ENCODE data around the gene EGFR. TPM values are rescaled to one million over a fixed set of nuclear protein-coding genes. Genes with fewer than 3 reads are reported as not detected.
A peak's percentile ranks its signal among the peaks of the same experiment; 100 is the strongest.

EGFR gene
- polyA plus RNA-seq, 1 experiment, result 62.6 TPM

DNA sequence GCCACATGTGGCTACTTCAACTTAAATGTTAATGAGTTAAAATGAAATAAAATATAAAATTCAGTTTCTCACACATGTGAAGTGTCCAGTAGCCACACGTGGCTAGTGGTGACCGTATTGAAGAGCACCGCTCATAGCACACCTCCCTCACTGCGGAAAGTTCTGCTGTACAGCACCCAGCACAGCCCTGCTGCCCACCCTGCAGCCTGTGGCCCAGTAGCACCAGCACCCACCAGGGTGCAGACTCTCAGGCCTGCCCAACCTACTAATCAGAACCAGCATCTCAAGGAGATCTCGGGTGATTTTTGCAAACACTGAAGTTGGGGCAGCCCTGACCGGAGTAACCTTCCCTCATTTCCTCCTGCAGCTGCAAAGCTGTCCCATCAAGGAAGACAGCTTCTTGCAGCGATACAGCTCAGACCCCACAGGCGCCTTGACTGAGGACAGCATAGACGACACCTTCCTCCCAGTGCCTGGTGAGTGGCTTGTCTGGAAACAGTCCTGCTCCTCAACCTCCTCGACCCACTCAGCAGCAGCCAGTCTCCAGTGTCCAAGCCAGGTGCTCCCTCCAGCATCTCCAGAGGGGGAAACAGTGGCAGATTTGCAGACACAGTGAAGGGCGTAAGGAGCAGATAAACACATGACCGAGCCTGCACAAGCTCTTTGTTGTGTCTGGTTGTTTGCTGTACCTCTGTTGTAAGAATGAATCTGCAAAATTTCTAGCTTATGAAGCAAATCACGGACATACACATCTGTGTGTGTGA is 183.5 kb downstream of the EGFR start:
- ChIA-PET CTCF (interaction anchor here (2.4 kb wide), 1 partner anchor 429 kb away, joined by 6 read pairs; no protein-coding TSS in a partner anchor), POLR2A (no interaction called here)
- Histone ChIP-seq H3K9me3 (ENCODE audit: control insufficient read depth, insufficient read depth, low read length) (no peaks in the 10 kb centered on the region), H3K27ac (ENCODE audit: low read depth, low read length) (peak overlapping the region; percentile 13), H3K4me3 (ENCODE audit: low read depth, low read length) (no peak overlapping the region), H3K27me3 (ENCODE audit: control insufficient read depth, insufficient read depth, low read length) (no peaks in the 10 kb centered on the region)
- TF ChIP-seq, protein P1, sequence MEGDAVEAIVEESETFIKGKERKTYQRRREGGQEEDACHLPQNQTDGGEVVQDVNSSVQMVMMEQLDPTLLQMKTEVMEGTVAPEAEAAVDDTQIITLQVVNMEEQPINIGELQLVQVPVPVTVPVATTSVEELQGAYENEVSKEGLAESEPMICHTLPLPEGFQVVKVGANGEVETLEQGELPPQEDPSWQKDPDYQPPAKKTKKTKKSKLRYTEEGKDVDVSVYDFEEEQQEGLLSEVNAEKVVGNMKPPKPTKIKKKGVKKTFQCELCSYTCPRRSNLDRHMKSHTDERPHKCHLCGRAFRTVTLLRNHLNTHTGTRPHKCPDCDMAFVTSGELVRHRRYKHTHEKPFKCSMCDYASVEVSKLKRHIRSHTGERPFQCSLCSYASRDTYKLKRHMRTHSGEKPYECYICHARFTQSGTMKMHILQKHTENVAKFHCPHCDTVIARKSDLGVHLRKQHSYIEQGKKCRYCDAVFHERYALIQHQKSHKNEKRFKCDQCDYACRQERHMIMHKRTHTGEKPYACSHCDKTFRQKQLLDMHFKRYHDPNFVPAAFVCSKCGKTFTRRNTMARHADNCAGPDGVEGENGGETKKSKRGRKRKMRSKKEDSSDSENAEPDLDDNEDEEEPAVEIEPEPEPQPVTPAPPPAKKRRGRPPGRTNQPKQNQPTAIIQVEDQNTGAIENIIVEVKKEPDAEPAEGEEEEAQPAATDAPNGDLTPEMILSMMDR (IDR thresholded peaks at IDR 0.05; ENCODE audit: low read depth, low read length), result no peak
- no peak for DNase-seq (ENCODE audit: low read depth, low spot score)

DNA sequence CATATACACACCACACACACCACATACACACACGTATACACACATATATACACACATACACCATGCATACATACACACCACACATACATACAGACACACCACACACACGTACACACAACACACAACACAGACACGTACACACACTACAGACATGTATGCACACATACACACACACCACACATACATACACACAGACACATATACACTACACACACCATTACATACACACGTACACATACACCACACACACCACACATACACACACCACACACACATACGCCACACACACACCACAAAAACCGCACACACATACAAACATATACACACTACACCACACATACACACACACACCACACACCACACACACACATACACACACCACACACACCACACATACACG is 184.5 kb downstream of the EGFR start:
- H3K27ac ChIP-seq (ENCODE audit: low read depth, low read length), result no peak overlapping the region
- CTCF ChIA-PET, result no interaction called here
- TF ChIP-seq, protein P1 (IDR thresholded peaks at IDR 0.05; ENCODE audit: low read depth, low read length), result no peak
- POLR2A ChIA-PET, result no interaction called here
- H3K27me3 ChIP-seq (ENCODE audit: control insufficient read depth, insufficient read depth, low read length), result no peaks in the 10 kb centered on the region
- no peak overlapping the region for H3K4me3 ChIP-seq (ENCODE audit: low read depth, low read length)
- no peaks in the 10 kb centered on the region for H3K9me3 ChIP-seq (ENCODE audit: control insufficient read depth, insufficient read depth, low read length)
- no peak for DNase-seq (ENCODE audit: low read depth, low spot score)

DNA sequence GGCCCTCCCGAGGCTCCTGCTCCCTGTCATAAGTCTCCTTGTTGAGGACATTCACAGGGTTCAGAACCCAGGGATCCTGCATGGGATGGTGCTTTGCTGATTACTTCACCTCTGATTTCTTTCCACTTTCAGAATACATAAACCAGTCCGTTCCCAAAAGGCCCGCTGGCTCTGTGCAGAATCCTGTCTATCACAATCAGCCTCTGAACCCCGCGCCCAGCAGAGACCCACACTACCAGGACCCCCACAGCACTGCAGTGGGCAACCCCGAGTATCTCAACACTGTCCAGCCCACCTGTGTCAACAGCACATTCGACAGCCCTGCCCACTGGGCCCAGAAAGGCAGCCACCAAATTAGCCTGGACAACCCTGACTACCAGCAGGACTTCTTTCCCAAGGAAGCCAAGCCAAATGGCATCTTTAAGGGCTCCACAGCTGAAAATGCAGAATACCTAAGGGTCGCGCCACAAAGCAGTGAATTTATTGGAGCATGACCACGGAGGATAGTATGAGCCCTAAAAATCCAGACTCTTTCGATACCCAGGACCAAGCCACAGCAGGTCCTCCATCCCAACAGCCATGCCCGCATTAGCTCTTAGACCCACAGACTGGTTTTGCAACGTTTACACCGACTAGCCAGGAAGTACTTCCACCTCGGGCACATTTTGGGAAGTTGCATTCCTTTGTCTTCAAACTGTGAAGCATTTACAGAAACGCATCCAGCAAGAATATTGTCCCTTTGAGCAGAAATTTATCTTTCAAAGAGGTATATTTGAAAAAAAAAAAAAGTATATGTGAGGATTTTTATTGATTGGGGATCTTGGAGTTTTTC is 186.5 kb downstream of the EGFR start:
- no peak for DNase-seq (ENCODE audit: low read depth, low spot score)
- no peak overlapping the region for H3K27ac ChIP-seq (ENCODE audit: low read depth, low read length)
- no peaks in the 10 kb centered on the region for H3K9me3 ChIP-seq (ENCODE audit: control insufficient read depth, insufficient read depth, low read length)
- H3K4me3 ChIP-seq (ENCODE audit: low read depth, low read length), result no peak overlapping the region
- TF ChIP-seq, protein P1 (IDR thresholded peaks at IDR 0.05; ENCODE audit: low read depth, low read length), result no peak
- CTCF ChIA-PET, result no interaction called here
- no peaks in the 10 kb centered on the region for H3K27me3 ChIP-seq (ENCODE audit: control insufficient read depth, insufficient read depth, low read length)
- POLR2A ChIA-PET, result no interaction called here

DNA sequence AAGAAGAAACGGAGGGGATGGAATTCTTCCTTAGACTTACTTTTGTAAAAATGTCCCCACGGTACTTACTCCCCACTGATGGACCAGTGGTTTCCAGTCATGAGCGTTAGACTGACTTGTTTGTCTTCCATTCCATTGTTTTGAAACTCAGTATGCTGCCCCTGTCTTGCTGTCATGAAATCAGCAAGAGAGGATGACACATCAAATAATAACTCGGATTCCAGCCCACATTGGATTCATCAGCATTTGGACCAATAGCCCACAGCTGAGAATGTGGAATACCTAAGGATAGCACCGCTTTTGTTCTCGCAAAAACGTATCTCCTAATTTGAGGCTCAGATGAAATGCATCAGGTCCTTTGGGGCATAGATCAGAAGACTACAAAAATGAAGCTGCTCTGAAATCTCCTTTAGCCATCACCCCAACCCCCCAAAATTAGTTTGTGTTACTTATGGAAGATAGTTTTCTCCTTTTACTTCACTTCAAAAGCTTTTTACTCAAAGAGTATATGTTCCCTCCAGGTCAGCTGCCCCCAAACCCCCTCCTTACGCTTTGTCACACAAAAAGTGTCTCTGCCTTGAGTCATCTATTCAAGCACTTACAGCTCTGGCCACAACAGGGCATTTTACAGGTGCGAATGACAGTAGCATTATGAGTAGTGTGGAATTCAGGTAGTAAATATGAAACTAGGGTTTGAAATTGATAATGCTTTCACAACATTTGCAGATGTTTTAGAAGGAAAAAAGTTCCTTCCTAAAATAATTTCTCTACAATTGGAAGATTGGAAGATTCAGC is 187.6 kb downstream of the EGFR start:
- TF ChIP-seq, protein P1 (IDR thresholded peaks at IDR 0.05; ENCODE audit: low read depth, low read length), result no peak
- CTCF ChIA-PET, result interaction anchor here (0.5 to 0.9 kb wide), 3 partner anchors 48 to 433 kb away, joined by 3 read pairs; no protein-coding TSS in a partner anchor
- Histone ChIP-seq H3K27me3 (ENCODE audit: control insufficient read depth, insufficient read depth, low read length) (no peaks in the 10 kb centered on the region), H3K4me3 (ENCODE audit: low read depth, low read length) (no peak overlapping the region), H3K27ac (ENCODE audit: low read depth, low read length) (peak overlapping the region; percentile 4), H3K9me3 (ENCODE audit: control insufficient read depth, insufficient read depth, low read length) (no peaks in the 10 kb centered on the region)
- POLR2A ChIA-PET, result no interaction called here
- no peak for DNase-seq (ENCODE audit: low read depth, low spot score)
